HG03196 (cell line): Measurements from ENCODE around the gene SHB.

Source experiments
- ATAC-seq: cut with Tn5 transposase; IDR thresholded peaks from one replicate; pipeline ENCODE4 v1.9.1; 2021; ENCODE audit not compliant: unreplicated experiment

SHB gene

DNA sequence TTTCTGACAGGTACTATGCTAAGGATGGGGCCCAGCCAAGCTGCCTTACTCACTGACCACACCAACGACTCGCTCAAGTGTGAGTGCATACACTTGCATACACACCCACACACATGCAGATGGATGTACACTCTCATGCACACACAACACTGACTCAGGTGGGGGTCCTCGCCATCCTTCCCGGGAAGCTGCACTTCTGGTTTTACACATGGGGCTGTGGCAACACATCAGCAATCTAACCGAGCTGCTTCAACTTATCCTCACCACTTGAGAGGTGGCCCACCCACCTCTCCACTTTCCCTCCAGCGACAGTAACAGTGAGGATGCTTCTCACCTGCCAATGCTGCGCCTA lies 97.9 kb downstream of the SHB start:
- no peak for ATAC-seq

DNA sequence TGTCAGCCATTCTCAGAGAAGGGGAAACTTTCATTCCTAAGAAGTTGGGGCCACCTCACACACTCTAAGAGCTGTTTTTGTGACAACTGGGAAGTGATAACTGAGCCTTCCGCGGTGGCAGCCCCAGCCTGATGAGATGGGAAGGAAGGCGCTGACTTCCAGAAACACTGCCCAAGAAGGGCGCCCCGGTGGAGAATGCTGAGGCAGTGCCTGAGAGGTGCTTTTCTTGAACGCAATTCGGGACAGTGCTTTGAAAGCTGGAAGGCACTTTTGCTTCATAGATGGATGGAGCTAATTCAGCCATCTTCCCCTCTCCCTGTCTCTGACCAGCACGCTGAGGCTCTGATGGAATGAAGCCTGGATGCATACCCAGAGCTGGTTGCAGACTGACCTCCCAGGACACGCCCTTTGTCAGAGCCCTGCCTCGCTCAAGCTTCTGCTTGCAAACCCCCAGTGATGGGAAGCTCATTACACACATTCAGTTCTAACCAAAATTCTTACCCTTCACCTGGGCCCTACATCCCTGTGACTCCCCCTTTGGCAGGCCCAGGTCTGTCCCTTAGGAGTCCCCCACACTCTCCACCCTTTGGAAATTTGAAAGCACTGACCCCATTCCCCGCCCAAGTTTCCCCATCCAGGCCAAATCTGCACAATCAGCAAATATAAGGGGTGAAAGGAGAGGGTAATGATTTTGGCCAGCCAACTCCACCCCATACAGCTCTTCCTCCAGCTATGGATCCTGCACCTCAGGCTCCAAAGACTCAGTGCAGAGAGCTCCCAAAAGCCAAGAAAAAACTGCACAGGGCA lies 98.5 kb downstream of the SHB start:
- no peak for ATAC-seq

DNA sequence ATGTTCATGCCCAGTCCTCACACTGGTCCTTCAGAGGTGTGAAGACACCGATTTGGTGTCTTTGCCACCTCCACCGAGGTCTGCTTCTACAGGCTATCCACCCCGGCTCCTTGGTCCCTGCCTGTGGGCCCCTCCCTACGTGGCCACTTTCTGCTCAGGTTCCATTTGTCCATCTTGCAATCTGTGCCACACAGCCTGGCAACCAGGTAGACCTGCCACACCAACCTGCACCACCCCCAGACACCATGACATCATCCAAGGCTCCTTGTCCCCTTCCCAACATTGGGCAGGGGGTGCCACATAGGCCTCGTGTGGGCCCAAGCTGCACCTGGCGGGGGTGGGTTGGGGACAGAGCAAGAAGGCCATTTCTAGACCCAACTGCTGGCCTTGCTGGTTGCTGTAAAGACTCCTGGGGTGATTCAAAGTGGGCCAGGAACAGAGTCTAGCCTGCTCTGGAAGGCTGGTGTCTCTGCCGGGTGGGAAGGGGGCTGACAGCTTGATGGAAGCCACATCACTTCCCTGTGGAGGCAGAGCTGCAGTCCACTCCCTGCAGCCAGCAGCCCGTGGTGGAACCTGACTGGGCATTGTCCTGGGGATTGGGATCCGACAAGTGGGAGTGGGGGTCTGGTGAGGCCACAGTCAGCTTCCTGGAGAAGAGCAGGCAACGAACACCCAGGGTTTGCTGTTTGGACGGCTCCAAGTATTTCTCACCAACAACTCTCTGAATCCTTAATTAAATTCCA lies 99.3 kb downstream of the SHB start:
- ATAC-seq = no peak

DNA sequence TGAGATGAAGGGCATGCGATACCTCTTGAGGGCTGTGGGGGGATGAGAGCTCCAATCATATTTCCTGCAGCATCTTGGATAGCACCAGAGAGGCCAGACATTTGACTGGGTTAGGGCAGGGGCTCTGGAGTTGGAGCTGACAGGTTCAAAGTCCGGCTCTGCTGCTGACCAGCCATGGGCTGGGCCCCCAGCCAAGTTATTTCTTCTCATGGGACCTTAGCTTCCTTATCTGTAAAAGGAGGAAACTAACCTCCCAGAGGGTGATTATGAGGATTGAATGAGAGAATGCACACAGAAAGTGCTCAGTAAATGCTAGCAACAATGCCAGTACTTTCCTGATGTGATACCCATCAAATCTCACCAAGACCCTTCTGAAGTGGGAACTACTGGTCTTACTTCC lies 99.9 kb downstream of the SHB start:
- no peak for ATAC-seq

- ATAC-seq = no peak
Observed at GRCh38 chr9:37968228-37968701, 100.8 kb downstream of the SHB start.

GRCh38 chr9:37967761-37968080 lies 101.3 kb downstream of the SHB start:
- ATAC-seq = no peak

DNA sequence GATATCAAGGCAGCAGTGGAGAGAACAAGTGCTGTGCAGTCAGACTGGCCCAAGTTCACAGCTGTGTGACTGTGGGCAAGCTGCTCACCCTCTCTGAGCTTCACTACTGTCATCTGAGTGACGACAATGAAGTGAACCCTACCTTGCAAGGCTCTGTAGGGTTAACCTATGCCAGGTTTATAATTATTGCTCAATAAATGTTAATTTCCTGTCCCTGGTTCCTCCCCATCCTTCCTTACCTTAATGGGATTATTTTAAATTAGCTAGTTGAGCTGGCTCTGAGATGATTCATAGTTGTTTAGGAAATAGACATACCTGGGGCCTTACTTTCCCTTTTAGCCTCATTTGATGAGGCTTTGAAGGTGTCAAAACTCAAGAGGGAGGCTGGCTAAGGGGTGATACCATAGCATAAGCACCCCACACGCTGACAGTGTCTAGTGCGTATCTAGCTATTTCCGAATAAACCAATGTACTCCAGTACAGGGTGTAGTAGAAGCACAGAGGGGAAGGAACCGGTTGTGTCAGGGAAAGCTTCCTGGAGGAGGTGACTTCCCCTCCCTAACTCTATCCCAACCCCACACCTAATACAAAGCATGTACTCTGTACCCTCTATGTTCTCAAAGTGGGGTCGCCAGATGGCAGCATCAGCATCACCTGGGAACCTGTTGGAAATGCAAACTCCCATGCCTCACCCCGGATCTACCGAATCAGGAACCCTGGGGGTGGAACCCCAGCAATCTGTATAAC lies 101.8 kb downstream of the SHB start:
- ATAC-seq = no peak

DNA sequence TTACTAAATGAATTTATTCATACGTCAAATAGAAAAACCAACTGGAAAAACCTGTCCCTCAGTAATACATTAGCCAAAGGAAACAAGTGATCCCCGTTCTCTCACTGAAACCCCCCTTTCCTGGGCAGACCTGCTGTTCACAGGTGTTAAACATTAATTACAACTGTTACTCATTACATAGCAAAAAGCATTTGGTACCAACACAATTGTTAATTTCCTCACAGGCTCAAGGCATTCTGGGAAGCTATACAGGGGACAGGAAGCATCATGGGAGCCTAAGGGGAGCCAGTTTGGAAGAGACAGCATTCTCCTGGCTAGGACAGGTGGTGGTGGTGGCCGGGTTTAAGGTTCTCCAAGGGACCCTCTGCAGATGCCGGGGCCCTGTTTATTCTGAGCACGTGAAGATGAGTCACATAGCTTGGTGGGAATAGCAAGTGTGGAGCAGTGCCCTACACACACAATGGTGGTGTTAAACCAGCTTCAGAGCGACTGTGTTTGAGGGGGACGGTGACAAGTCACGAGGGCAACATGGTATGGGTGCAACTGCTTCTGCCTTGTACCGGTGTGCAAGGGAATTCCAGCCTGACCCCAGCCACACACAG lies 102.5 kb downstream of the SHB start:
- no peak for ATAC-seq

- peak; percentile 55 for ATAC-seq
Observed at GRCh38 chr9:37965676-37966345, 103.2 kb downstream of the SHB start.

- no peak for ATAC-seq
Observed at GRCh38 chr9:37965116-37965515, 103.9 kb downstream of the SHB start.

DNA sequence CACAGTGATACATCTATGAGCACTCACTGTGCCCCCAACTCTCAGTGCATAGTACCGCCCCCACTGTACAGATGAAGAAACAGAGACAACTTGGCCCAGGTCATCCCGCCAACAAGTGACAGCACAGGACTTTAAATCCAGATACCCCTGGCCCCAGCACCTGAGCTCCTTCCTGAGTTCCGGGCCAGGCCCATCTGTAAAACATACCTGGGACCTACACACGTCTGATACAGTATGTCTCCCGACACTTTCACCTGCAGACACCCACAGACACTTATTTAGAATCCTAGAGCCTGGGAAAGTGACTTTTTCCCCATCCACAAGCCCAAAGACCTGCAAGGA lies 104.3 kb downstream of the SHB start:
- ATAC-seq = no peak

- ATAC-seq = no peak
Observed at GRCh38 chr9:37963936-37964739, 104.9 kb downstream of the SHB start.

DNA sequence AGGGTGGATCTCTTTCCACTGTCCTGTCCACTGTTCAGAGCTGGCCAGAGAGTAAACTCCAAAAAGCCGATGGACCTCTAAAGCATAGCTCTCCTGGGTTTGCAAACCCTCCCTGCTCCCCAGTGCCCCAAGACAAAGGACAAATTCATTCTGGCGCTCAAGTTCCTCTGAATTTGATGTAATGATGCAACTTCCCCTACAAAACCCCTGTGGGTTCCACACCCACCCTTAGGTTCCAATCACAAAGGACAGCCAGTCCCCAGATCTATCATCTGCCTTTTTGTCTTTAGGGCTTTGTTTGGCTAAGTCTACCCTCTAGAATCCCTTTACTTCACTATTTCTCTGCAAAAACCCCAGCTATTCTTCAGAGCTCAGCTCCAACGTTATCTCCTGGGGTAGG lies 107.7 kb downstream of the SHB start:
- ATAC-seq = no peak

- ATAC-seq = no peak
Observed at GRCh38 chr9:37960631-37961030, 108.4 kb downstream of the SHB start.

- ATAC-seq = no peak
Observed at GRCh38 chr9:37959976-37960375, 109.1 kb downstream of the SHB start.

DNA sequence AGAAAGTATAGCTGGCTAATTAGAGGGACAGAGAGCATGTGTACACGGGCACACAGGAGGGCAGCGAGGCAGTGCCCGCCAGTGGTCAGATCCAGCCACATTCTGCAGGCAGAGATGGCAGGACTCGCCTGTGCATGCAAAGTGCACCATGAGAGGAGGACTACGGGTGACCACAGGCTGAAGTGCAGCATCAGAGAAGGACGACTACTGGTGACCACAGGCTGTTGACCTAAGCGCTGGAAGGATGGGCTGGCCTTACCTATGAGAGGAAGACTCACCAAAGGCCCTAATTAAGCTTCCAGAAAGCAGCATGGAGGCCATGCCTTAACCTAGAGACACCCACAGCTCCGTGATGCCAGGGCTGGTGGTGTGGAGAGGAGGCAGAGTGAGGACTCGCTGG lies 110.9 kb downstream of the SHB start:
- ATAC-seq = no peak

DNA sequence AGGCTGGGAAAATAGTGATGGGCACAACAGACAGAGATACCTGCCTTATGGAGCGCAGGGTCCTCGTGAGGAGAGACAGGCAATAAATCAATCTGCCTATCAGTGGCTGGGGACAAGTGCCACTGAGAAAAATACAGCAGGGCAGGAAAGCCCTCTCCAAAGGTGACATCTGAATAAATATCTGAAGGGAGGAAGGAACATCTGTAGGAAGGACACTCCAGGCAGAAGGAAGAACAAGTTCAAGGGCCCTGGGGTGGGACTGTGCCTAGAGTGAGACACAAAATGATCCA lies 111.4 kb downstream of the SHB start:
- ATAC-seq = no peak

GRCh38 chr9:37956904-37957663 lies 111.9 kb downstream of the SHB start:
- no peak for ATAC-seq

- ATAC-seq = no peak
Observed at GRCh38 chr9:37956423-37956820, 112.6 kb downstream of the SHB start.
